HepG2 (cell line): ENCODE data around the gene NEK3. TPM values are rescaled to one million over a fixed set of nuclear protein-coding genes. Genes with fewer than 3 reads are reported as not detected.
A peak's percentile ranks its signal among the peaks of the same experiment; 100 is the strongest.

Experiments used
- ARID2 ChIP-seq: sonication (generic); formaldehyde crosslinking; IDR thresholded peaks from 2 replicates; pipeline ENCODE4 v1.8.1; 2022; ENCODE audit warnings: mild to moderate bottlenecking, missing genetic modification reagents, borderline replicate concordance
- ERF ChIP-seq: IDR thresholded peaks from 2 replicates; pipeline ENCODE4 v1.6.1; 2018; ENCODE audit warnings: missing biosample characterization, missing genetic modification reagents
- FOXK2 ChIP-seq: fragments of 450-650 bp; IDR thresholded peaks from 2 replicates; pipeline ENCODE4 v1.6.1; 2016
- FOXO1 ChIP-seq: sonication (generic); formaldehyde crosslinking; IDR thresholded peaks from 2 replicates; pipeline ENCODE4 v1.4.0; 2020; ENCODE audit warnings: missing genetic modification reagents
- GATAD2A ChIP-seq: IDR thresholded peaks from 2 replicates; pipeline ENCODE4 v1.6.1; 2016
- JARID2 ChIP-seq: sonication (generic); formaldehyde crosslinking; IDR thresholded peaks from 2 replicates; pipeline ENCODE4 v1.8.1; 2023; ENCODE audit warnings: missing genetic modification reagents, inconsistent platforms; ENCODE audit not compliant: insufficient replicate concordance
- MATR3 ChIP-seq: sonication (generic); formaldehyde crosslinking; IDR thresholded peaks from 2 replicates; pipeline ENCODE4 v1.4.0; 2020; ENCODE audit warnings: missing genetic modification reagents
- RORA ChIP-seq: sonication (generic); formaldehyde crosslinking; IDR thresholded peaks from 2 replicates; pipeline ENCODE4 v1.5.0; 2020; ENCODE audit warnings: mild to moderate bottlenecking, missing genetic modification reagents, moderate library complexity
- SP5 ChIP-seq: IDR thresholded peaks from 2 replicates; pipeline ENCODE4 v1.6.1; 2016; ENCODE audit warnings: low read depth, borderline replicate concordance
- TARDBP ChIP-seq: sonication (generic); formaldehyde crosslinking; IDR thresholded peaks from 2 replicates; pipeline ENCODE4 v1.8.0; 2022; ENCODE audit warnings: mild to moderate bottlenecking, missing genetic modification reagents
- TERF1 ChIP-seq: sonication (generic); formaldehyde crosslinking; IDR thresholded peaks from 2 replicates; pipeline ENCODE4 v1.8.0; 2022; ENCODE audit warnings: mild to moderate bottlenecking, missing genetic modification reagents, moderate library complexity
- ZBTB20 ChIP-seq: sonication (generic); formaldehyde crosslinking; IDR thresholded peaks from 2 replicates; pipeline ENCODE4 v1.8.1; 2023; ENCODE audit warnings: missing genetic modification reagents, low read depth, mild to moderate bottlenecking, borderline replicate concordance
- ZIK1 ChIP-seq: sonication (generic); formaldehyde crosslinking; IDR thresholded peaks from 2 replicates; pipeline ENCODE4 v1.5.0; 2020; ENCODE audit warnings: mild to moderate bottlenecking, low read depth, missing genetic modification reagents, borderline replicate concordance
- ZNF317 ChIP-seq: sonication (generic); formaldehyde crosslinking; IDR thresholded peaks from 2 replicates; pipeline ENCODE4 v1.5.0; 2020; ENCODE audit warnings: mild to moderate bottlenecking, missing genetic modification reagents
- ZNF335 ChIP-seq: sonication (generic); formaldehyde crosslinking; IDR thresholded peaks from 2 replicates; pipeline ENCODE4 v1.4.0; 2020; ENCODE audit warnings: missing genetic modification reagents
- ZNF33A ChIP-seq: sonication (generic); formaldehyde crosslinking; IDR thresholded peaks from 2 replicates; pipeline ENCODE4 v1.5.1; 2020; ENCODE audit warnings: missing genetic modification reagents, mild to moderate bottlenecking, moderate library complexity, borderline replicate concordance
- ZNF367 ChIP-seq: sonication (generic); formaldehyde crosslinking; IDR thresholded peaks from 2 replicates; pipeline ENCODE4 v1.4.0; 2020; ENCODE audit warnings: missing genetic modification reagents, borderline replicate concordance
- ZNF713 ChIP-seq: sonication (generic); formaldehyde crosslinking; IDR thresholded peaks from 2 replicates; pipeline ENCODE4 v1.4.0; 2020; ENCODE audit warnings: mild to moderate bottlenecking, missing genetic modification reagents
- polyA plus RNA-seq, 8 experiments: library from polyadenylated mRNA; depleted of rRNA in 3 of 8; stranded (reverse) in 7 of 8; unstranded in 1 of 8; fragments of >200 nt; fragmentation: Illumina TruSeq in 4 of 8; extraction: Trizol in 4 of 8; gene quantifications; 2 replicates each; pipeline versions ENCODE4 v1.2.1 to v1.2.3, GENCODE V29; 2011 to 2016; ENCODE audit warnings: low read depth in 4 of 8, missing spikeins in 1 of 8, mixed read lengths in 1 of 8; ENCODE audit not compliant: insufficient read depth in 1 of 8
- total RNA-seq, 5 experiments: library from RNA; depleted of rRNA; stranded (reverse); fragments of >200 nt; fragmentation: Illumina TruSeq; extraction: Trizol; gene quantifications; 2 replicates each; pipeline ENCODE4 v1.2.3, GENCODE V29; 2016; ENCODE audit warnings: low read depth in 1 of 5
- TF ChIP-seq, protein P1 (sequence below): sonication (generic); formaldehyde crosslinking; IDR thresholded peaks from 2 replicates; pipeline ENCODE4 v1.4.0; 2020; ENCODE audit warnings: mild to moderate bottlenecking, missing genetic modification reagents
- TF ChIP-seq, protein P2 (sequence below): sonication (generic); formaldehyde crosslinking; IDR thresholded peaks from 2 replicates; pipeline ENCODE4 v1.4.0; 2020; ENCODE audit warnings: missing genetic modification reagents
- TF ChIP-seq, protein P3 (sequence below): sonication (generic); formaldehyde crosslinking; IDR thresholded peaks from 2 replicates; pipeline ENCODE4 v1.9.0; 2021; ENCODE audit warnings: missing genetic modification reagents, borderline replicate concordance

The NEK3 gene
- total and polyA plus RNA-seq, 2 of the 13 experiments (the other 11 are each of a cell fraction or from before 2014, with no cell fraction given): 36.7 to 68.2 TPM

GRCh38 chr13:52159159-52159982 is at the start of gene NEK3 (continued):
- TF ChIP-seq, protein P1, sequence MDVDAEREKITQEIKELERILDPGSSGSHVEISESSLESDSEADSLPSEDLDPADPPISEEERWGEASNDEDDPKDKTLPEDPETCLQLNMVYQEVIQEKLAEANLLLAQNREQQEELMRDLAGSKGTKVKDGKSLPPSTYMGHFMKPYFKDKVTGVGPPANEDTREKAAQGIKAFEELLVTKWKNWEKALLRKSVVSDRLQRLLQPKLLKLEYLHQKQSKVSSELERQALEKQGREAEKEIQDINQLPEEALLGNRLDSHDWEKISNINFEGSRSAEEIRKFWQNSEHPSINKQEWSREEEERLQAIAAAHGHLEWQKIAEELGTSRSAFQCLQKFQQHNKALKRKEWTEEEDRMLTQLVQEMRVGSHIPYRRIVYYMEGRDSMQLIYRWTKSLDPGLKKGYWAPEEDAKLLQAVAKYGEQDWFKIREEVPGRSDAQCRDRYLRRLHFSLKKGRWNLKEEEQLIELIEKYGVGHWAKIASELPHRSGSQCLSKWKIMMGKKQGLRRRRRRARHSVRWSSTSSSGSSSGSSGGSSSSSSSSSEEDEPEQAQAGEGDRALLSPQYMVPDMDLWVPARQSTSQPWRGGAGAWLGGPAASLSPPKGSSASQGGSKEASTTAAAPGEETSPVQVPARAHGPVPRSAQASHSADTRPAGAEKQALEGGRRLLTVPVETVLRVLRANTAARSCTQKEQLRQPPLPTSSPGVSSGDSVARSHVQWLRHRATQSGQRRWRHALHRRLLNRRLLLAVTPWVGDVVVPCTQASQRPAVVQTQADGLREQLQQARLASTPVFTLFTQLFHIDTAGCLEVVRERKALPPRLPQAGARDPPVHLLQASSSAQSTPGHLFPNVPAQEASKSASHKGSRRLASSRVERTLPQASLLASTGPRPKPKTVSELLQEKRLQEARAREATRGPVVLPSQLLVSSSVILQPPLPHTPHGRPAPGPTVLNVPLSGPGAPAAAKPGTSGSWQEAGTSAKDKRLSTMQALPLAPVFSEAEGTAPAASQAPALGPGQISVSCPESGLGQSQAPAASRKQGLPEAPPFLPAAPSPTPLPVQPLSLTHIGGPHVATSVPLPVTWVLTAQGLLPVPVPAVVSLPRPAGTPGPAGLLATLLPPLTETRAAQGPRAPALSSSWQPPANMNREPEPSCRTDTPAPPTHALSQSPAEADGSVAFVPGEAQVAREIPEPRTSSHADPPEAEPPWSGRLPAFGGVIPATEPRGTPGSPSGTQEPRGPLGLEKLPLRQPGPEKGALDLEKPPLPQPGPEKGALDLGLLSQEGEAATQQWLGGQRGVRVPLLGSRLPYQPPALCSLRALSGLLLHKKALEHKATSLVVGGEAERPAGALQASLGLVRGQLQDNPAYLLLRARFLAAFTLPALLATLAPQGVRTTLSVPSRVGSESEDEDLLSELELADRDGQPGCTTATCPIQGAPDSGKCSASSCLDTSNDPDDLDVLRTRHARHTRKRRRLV (CRISPR knock-in tag): no peak
- TF ChIP-seq ZBTB20: peak; percentile 60
- no peak for TF ChIP-seq ZNF367 (CRISPR knock-in tag)
- no peak for TF ChIP-seq ZNF335 (CRISPR knock-in tag)
- TF ChIP-seq ARID2 (CRISPR knock-in tag): no peak
- TF ChIP-seq FOXO1: peak; percentile 8
- TF ChIP-seq ZNF33A (CRISPR knock-in tag): no peak
- peak; percentile 6; the same call in 1 of the 2 replicates for TF ChIP-seq SP5 (CRISPR knock-in tag)
- no peak for TF ChIP-seq JARID2 (CRISPR knock-in tag)
- TF ChIP-seq, protein P2, sequence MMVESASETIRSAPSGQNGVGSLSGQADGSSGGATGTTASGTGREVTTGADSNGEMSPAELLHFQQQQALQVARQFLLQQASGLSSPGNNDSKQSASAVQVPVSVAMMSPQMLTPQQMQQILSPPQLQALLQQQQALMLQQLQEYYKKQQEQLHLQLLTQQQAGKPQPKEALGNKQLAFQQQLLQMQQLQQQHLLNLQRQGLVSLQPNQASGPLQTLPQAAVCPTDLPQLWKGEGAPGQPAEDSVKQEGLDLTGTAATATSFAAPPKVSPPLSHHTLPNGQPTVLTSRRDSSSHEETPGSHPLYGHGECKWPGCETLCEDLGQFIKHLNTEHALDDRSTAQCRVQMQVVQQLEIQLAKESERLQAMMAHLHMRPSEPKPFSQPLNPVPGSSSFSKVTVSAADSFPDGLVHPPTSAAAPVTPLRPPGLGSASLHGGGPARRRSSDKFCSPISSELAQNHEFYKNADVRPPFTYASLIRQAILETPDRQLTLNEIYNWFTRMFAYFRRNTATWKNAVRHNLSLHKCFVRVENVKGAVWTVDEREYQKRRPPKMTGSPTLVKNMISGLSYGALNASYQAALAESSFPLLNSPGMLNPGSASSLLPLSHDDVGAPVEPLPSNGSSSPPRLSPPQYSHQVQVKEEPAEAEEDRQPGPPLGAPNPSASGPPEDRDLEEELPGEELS: peak; percentile 30; the same call in 1 of the 2 replicates
- no peak for TF ChIP-seq ZNF317 (CRISPR knock-in tag)
- no peak for TF ChIP-seq RORA (CRISPR knock-in tag)
- peak; percentile 57 for TF ChIP-seq ERF (CRISPR knock-in tag)
- no peak for TF ChIP-seq TARDBP (CRISPR knock-in tag)
- TF ChIP-seq FOXK2: no peak
- TF ChIP-seq TERF1 (CRISPR knock-in tag): no peak
- TF ChIP-seq ZIK1 (CRISPR knock-in tag): peak; percentile 91; the same call in 1 of the 2 replicates
- TF ChIP-seq GATAD2A: no peak; the same call in 1 of the 2 replicates
- TF ChIP-seq, protein P3, sequence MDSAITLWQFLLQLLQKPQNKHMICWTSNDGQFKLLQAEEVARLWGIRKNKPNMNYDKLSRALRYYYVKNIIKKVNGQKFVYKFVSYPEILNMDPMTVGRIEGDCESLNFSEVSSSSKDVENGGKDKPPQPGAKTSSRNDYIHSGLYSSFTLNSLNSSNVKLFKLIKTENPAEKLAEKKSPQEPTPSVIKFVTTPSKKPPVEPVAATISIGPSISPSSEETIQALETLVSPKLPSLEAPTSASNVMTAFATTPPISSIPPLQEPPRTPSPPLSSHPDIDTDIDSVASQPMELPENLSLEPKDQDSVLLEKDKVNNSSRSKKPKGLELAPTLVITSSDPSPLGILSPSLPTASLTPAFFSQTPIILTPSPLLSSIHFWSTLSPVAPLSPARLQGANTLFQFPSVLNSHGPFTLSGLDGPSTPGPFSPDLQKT (CRISPR knock-in tag): peak; percentile 82; the same call in 1 of the 2 replicates
- TF ChIP-seq ZNF713 (CRISPR knock-in tag): 0 out of 2 replicates have a peak, but pooled peaks have one; percentile 22
- no peak for TF ChIP-seq MATR3 (CRISPR knock-in tag)
